Measurements from ENCODE around the gene OR4C6. TPM values are rescaled to one million over a fixed set of nuclear protein-coding genes. Genes with fewer than 3 reads are reported as not detected.

The OR4C6 gene
- total RNA-seq, 6 experiments from 2014 or later: not detected

GRCh38 chr11:55697817-55698216 is 35.8 kb downstream of the OR4C6 start:
- H3K27ac ChIP-seq: no peak overlapping the region
- ATAC-seq (no peak), DNase-seq (no peak)
- H3K4me3 ChIP-seq: no peak overlapping the region
- no peaks in the 10 kb centered on the region for H3K9me3 ChIP-seq
- H3K36me3 ChIP-seq: no peaks in the 10 kb centered on the region
- no peaks in the 10 kb centered on the region for H3K27me3 ChIP-seq
- no peaks in the 10 kb centered on the region for H3K4me1 ChIP-seq
- intact Hi-C loops (cut with DNase I): no loop called here
- WGBS (ENCODE audit: insufficient coverage, low coverage, low lambda C conversion rate, missing lambda C conversion rate): 52% methylated on average over 3 of the region's 3 CpGs
- no peak for TF ChIP-seq POLR2A (IDR thresholded peaks at IDR 0.05)

GRCh38 chr11:55701429-55701828 is 39.4 kb downstream of the OR4C6 start:
- DNase-seq (no peak), ATAC-seq (no peak)
- Histone ChIP-seq H3K4me1 (no peaks in the 10 kb centered on the region), H3K27me3 (no peaks in the 10 kb centered on the region), H3K4me3 (no peak overlapping the region), H3K27ac (no peak overlapping the region), H3K36me3 (no peaks in the 10 kb centered on the region), H3K9me3 (no peaks in the 10 kb centered on the region)
- intact Hi-C loops (cut with DNase I): no loop called here
- WGBS (ENCODE audit: insufficient coverage, low coverage, low lambda C conversion rate, missing lambda C conversion rate): no CpG with 5 or more reads among the region's 4 CpGs
- TF ChIP-seq CTCF (IDR thresholded peaks at IDR 0.05) (no peak), POLR2A (IDR thresholded peaks at IDR 0.05) (no peak)

GRCh38 chr11:55707029-55707428 is 45.0 kb downstream of the OR4C6 start:
- no peak for DNase-seq
- no peak overlapping the region for H3K4me3 ChIP-seq
- TF ChIP-seq CTCF (IDR thresholded peaks at IDR 0.05): peak; percentile 53 to 68 (median 63)
- no peak for TF ChIP-seq POLR2A (IDR thresholded peaks at IDR 0.05)

GRCh38 chr11:55714982-55715888 is 53.2 kb downstream of the OR4C6 start:
- intact Hi-C loops (cut with DNase I): no loop called here
- H3K27me3 ChIP-seq: no peaks in the 10 kb centered on the region
- H3K4me3 ChIP-seq: no peak overlapping the region
- no peaks in the 10 kb centered on the region for H3K4me1 ChIP-seq
- DNase-seq (no peak), ATAC-seq (no peak)
- WGBS (ENCODE audit: insufficient coverage, low coverage, low lambda C conversion rate, missing lambda C conversion rate): 19% methylated on average over 10 of the region's 10 CpGs
- TF ChIP-seq CTCF (IDR thresholded peaks at IDR 0.05) (peak in 1 of 4 donors; percentile 16), POLR2A (IDR thresholded peaks at IDR 0.05) (no peak)
- H3K9me3 ChIP-seq: no peaks in the 10 kb centered on the region
- H3K36me3 ChIP-seq: no peaks in the 10 kb centered on the region
- no peak overlapping the region for H3K27ac ChIP-seq

More at GRCh38 chr11:55707029-55707428, 45.0 kb downstream of the OR4C6 start:
- no peaks in the 10 kb centered on the region for H3K9me3 ChIP-seq
- intact Hi-C loops (cut with DNase I): no loop called here
- no peak overlapping the region for H3K27ac ChIP-seq
- no peaks in the 10 kb centered on the region for H3K36me3 ChIP-seq
- ATAC-seq: peak in 3 of 4 donors; percentile 43 to 61 (median 58)
- no peaks in the 10 kb centered on the region for H3K4me1 ChIP-seq
- no peaks in the 10 kb centered on the region for H3K27me3 ChIP-seq

Other genes starting within 250 kb of the OR4C6 start
- gene OR4C15, start 107.7 kb upstream of the OR4C6 start, total RNA-seq: not detected
- gene OR4C16, start 90.1 kb upstream of the OR4C6 start, total RNA-seq: not detected
- gene OR4C11, start 54.6 kb upstream of the OR4C6 start, total RNA-seq: not detected
- gene OR4P4, start 27.1 kb upstream of the OR4C6 start, total RNA-seq: not detected
- not detected for gene OR4S2, start 13.9 kb upstream of the OR4C6 start, total RNA-seq
- not detected for gene OR5D13, start 111.2 kb downstream of the OR4C6 start, total RNA-seq
- gene OR5D14, start 133.4 kb downstream of the OR4C6 start, total RNA-seq: not detected
- gene OR5L1, start 149.2 kb downstream of the OR4C6 start, total RNA-seq: not detected
- not detected for gene OR5D18, start 157.4 kb downstream of the OR4C6 start, total RNA-seq
- gene OR5L2, start 165.0 kb downstream of the OR4C6 start, total RNA-seq: not detected
- not detected for gene OR5D16, start 176.6 kb downstream of the OR4C6 start, total RNA-seq
- gene TRIM51, start 221.1 kb downstream of the OR4C6 start, total RNA-seq: not detected